HepG2 (cell line): ENCODE data around the gene STXBP5L. TPM values are rescaled to one million over a fixed set of nuclear protein-coding genes. Genes with fewer than 3 reads are reported as not detected.

Experiments
- MBNL3 ChIP-seq: fragments of 250-450 bp; sonication (Bioruptor Pico); conservative IDR thresholded peaks from 2 replicates; pipeline ENCODE4 v1.8.0; 2022; ENCODE audit warnings: mild to moderate bottlenecking, inconsistent platforms
- NFAT5 ChIP-seq: sonication (generic); formaldehyde crosslinking; IDR thresholded peaks from 2 replicates; pipeline ENCODE4 v1.4.0; 2020; ENCODE audit warnings: missing genetic modification reagents
- PHB2 ChIP-seq: fragments of 450-650 bp; IDR thresholded peaks from 2 replicates; pipeline ENCODE4 v1.6.1; 2018; ENCODE audit not compliant: partially characterized antibody
- RERE ChIP-seq: IDR thresholded peaks from 2 replicates; pipeline ENCODE4 v1.6.1; 2016; ENCODE audit warnings: low read depth, missing genetic modification reagents, missing compliant biosample characterization
- SYNCRIP ChIP-seq: fragments of 200-400 bp; formaldehyde crosslinking; IDR thresholded peaks from 2 replicates; pipeline ENCODE4 v1.6.1; 2018; ENCODE audit warnings: mild to moderate bottlenecking, low read depth, low read length; ENCODE audit not compliant: insufficient read depth
- ZFYVE20 ChIP-seq: sonication (generic); formaldehyde crosslinking; IDR thresholded peaks from 2 replicates; pipeline ENCODE4 v1.8.0; 2023; ENCODE audit warnings: low read depth, mild to moderate bottlenecking, moderate library complexity, missing genetic modification reagents, borderline replicate concordance
- ZIK1 ChIP-seq: sonication (generic); formaldehyde crosslinking; IDR thresholded peaks from 2 replicates; pipeline ENCODE4 v1.5.0; 2020; ENCODE audit warnings: mild to moderate bottlenecking, low read depth, missing genetic modification reagents, borderline replicate concordance
- ZNF280B ChIP-seq: sonication (generic); formaldehyde crosslinking; IDR thresholded peaks from 2 replicates; pipeline ENCODE4 v1.5.0; 2020; ENCODE audit warnings: missing genetic modification reagents, mild to moderate bottlenecking, borderline replicate concordance
- ZNF703 ChIP-seq: sonication (generic); formaldehyde crosslinking; IDR thresholded peaks from 2 replicates; pipeline ENCODE4 v1.5.1; 2020; ENCODE audit warnings: missing genetic modification reagents, mild to moderate bottlenecking, moderate library complexity, borderline replicate concordance
- ZNF770 ChIP-seq: sonication (generic); formaldehyde crosslinking; IDR thresholded peaks from 2 replicates; pipeline ENCODE4 v1.5.0; 2020; ENCODE audit warnings: mild to moderate bottlenecking, missing genetic modification reagents
- polyA plus RNA-seq, 8 experiments: library from polyadenylated mRNA; depleted of rRNA in 3 of 8; stranded (reverse) in 7 of 8; unstranded in 1 of 8; fragments of >200 nt; fragmentation: Illumina TruSeq in 4 of 8; extraction: Trizol in 4 of 8; gene quantifications; 2 replicates each; pipeline versions ENCODE4 v1.2.1 to v1.2.3, GENCODE V29; 2011 to 2016; ENCODE audit warnings: low read depth in 4 of 8, missing spikeins in 1 of 8, mixed read lengths in 1 of 8; ENCODE audit not compliant: insufficient read depth in 1 of 8
- total RNA-seq, 5 experiments: library from RNA; depleted of rRNA; stranded (reverse); fragments of >200 nt; fragmentation: Illumina TruSeq; extraction: Trizol; gene quantifications; 2 replicates each; pipeline ENCODE4 v1.2.3, GENCODE V29; 2016; ENCODE audit warnings: low read depth in 1 of 5

The STXBP5L gene
- total and polyA plus RNA-seq, 2 of the 13 experiments (the other 11 are each of a cell fraction or from before 2014, with no cell fraction given), result not detected

- no peak for TF ChIP-seq RERE (CRISPR knock-in tag)
- no peak for TF ChIP-seq PHB2
- no peak for TF ChIP-seq MBNL3 (CRISPR knock-in tag)
- no peak for TF ChIP-seq ZNF703
- TF ChIP-seq NFAT5 (CRISPR knock-in tag), result no peak
- no peak for TF ChIP-seq ZNF770
- no peak for TF ChIP-seq ZNF280B (CRISPR knock-in tag)
- TF ChIP-seq SYNCRIP, result no peak
- no peak for TF ChIP-seq ZFYVE20
- no peak for TF ChIP-seq ZIK1
These were observed 324.6 kb downstream of the STXBP5L start (continued) for GRCh38 chr3:121232309-121233225.
